ENCODE results near the gene HEXA.
"Not testable (repeated sequence)": the region's sequence is repeated elsewhere in the genome, so short reads cannot be mapped to it uniquely, and the experiment has no call there.

Gene HEXA

GRCh38 chr15:72375846-72376581 lies at the start of gene HEXA:
TSS of gene HEXA (minus strand) at chr15:72376014. CDS start at chr15:72375972, 42 bp downstream.
- DNase-seq (ENCODE audit: low read depth, low spot score), result peak; percentile 90

GRCh38 chr15:72423256-72423655 lies 47.4 kb upstream of the HEXA start:
- no peak for DNase-seq (ENCODE audit: low read depth, low spot score)

GRCh38 chr15:72421484-72421883 lies 45.7 kb upstream of the HEXA start:
- DNase-seq (ENCODE audit: low read depth, low spot score), result no peak

GRCh38 chr15:72420576-72420975 lies 44.8 kb upstream of the HEXA start:
- DNase-seq (ENCODE audit: low read depth, low spot score), result no peak

GRCh38 chr15:72419768-72420167 lies 44.0 kb upstream of the HEXA start:
- not testable (repeated sequence) for DNase-seq (ENCODE audit: low read depth, low spot score)

GRCh38 chr15:72415304-72415703 lies 39.5 kb upstream of the HEXA start:
- DNase-seq (ENCODE audit: low read depth, low spot score), result no peak

- not testable (repeated sequence) for DNase-seq (ENCODE audit: low read depth, low spot score)
These were observed 37.5 kb upstream of the HEXA start for GRCh38 chr15:72413337-72413736.

GRCh38 chr15:72411544-72411943 lies 35.7 kb upstream of the HEXA start:
- DNase-seq (ENCODE audit: low read depth, low spot score), result no peak

- no peak for DNase-seq (ENCODE audit: low read depth, low spot score)
These were observed 35.3 kb upstream of the HEXA start for GRCh38 chr15:72411111-72411510.

- DNase-seq (ENCODE audit: low read depth, low spot score), result no peak
These were observed 31.1 kb upstream of the HEXA start for GRCh38 chr15:72406936-72407335.

GRCh38 chr15:72404841-72405240 lies 29.0 kb upstream of the HEXA start:
- DNase-seq (ENCODE audit: low read depth, low spot score), result no peak

- DNase-seq (ENCODE audit: low read depth, low spot score), result no peak
These were observed 28.5 kb upstream of the HEXA start for GRCh38 chr15:72404356-72404755.

GRCh38 chr15:72402726-72403125 lies 26.9 kb upstream of the HEXA start:
- DNase-seq (ENCODE audit: low read depth, low spot score), result no peak

- DNase-seq (ENCODE audit: low read depth, low spot score), result no peak
These were observed 22.8 kb upstream of the HEXA start for GRCh38 chr15:72398648-72399047.

- DNase-seq (ENCODE audit: low read depth, low spot score), result no peak
These were observed 22.2 kb upstream of the HEXA start, which contains the start of gene TMEM202 for GRCh38 chr15:72397796-72398588. TSS of gene TMEM202 (plus strand) at chr15:72398305. CDS start at chr15:72398327, 22 bp downstream.

GRCh38 chr15:72396331-72396730 lies 20.5 kb upstream of the HEXA start:
- DNase-seq (ENCODE audit: low read depth, low spot score), result not testable (repeated sequence)

- DNase-seq (ENCODE audit: low read depth, low spot score), result no peak
These were observed 13.4 kb upstream of the HEXA start for GRCh38 chr15:72389231-72389630.

- DNase-seq (ENCODE audit: low read depth, low spot score), result no peak
These were observed 11.9 kb upstream of the HEXA start for GRCh38 chr15:72387741-72388140.

GRCh38 chr15:72382146-72382545 lies 6.3 kb upstream of the HEXA start:
- no peak for DNase-seq (ENCODE audit: low read depth, low spot score)

- no peak for DNase-seq (ENCODE audit: low read depth, low spot score)
These were observed 4.9 kb upstream of the HEXA start for GRCh38 chr15:72380743-72381142.

- DNase-seq (ENCODE audit: low read depth, low spot score), result no peak
These were observed 4.1 kb upstream of the HEXA start for GRCh38 chr15:72379856-72380430.

GRCh38 chr15:72379106-72379505 lies 3.3 kb upstream of the HEXA start:
- not testable (repeated sequence) for DNase-seq (ENCODE audit: low read depth, low spot score)

Measured in smooth muscle cell of the brain vasculature (primary cell).